ENCODE measurements around the gene COL5A1. TPM values are rescaled to one million over a fixed set of nuclear protein-coding genes. Genes with fewer than 3 reads are reported as not detected.

The COL5A1 gene
- total RNA-seq, 6 experiments from 2014 or later: 196 to 308 (median 225) TPM

GRCh38 chr9:134759913-134760312, 118.3 kb downstream of the COL5A1 start:
- peaks cover 30% of the 10 kb centered on the region for H3K9me3 Mint-ChIP-seq
- H3K4me1 Mint-ChIP-seq (ENCODE audit: low read depth): no peaks in the 10 kb centered on the region
- DNase-seq: no peak
- peaks cover 60% of the 10 kb centered on the region for H3K27me3 Mint-ChIP-seq (ENCODE audit: insufficient read depth)
- TF ChIP-seq CTCF (IDR thresholded peaks at IDR 0.05): no peak
- H3K4me3 Mint-ChIP-seq: no peak overlapping the region
- H3K36me3 Mint-ChIP-seq (ENCODE audit: low read depth): peaks cover 53% of the 10 kb centered on the region
- H3K27ac Mint-ChIP-seq: no peak overlapping the region; the same call in 1 of the 2 replicates

GRCh38 chr9:134760750-134761420, 119.3 kb downstream of the COL5A1 start:
- no peaks in the 10 kb centered on the region for H3K4me1 Mint-ChIP-seq (ENCODE audit: low read depth)
- H3K4me3 Mint-ChIP-seq: peak overlapping the region; percentile 11; the same call in 1 of the 2 replicates
- peak overlapping the region; percentile 66 for H3K27ac Mint-ChIP-seq
- peaks cover 30% of the 10 kb centered on the region for H3K9me3 Mint-ChIP-seq
- TF ChIP-seq CTCF (IDR thresholded peaks at IDR 0.05): no peak
- peaks cover 58% of the 10 kb centered on the region for H3K27me3 Mint-ChIP-seq (ENCODE audit: insufficient read depth)
- DNase-seq: no peak
- peaks cover 45% of the 10 kb centered on the region for H3K36me3 Mint-ChIP-seq (ENCODE audit: low read depth)

GRCh38 chr9:134764473-134765269, 123.1 kb downstream of the COL5A1 start:
- no peak for DNase-seq
- peaks cover 44% of the 10 kb centered on the region for H3K36me3 Mint-ChIP-seq (ENCODE audit: low read depth)
- H3K9me3 Mint-ChIP-seq: peaks cover 24% of the 10 kb centered on the region
- peak overlapping the region; percentile 18; the same call in 1 of the 2 replicates for H3K27ac Mint-ChIP-seq
- H3K4me1 Mint-ChIP-seq (ENCODE audit: low read depth): peaks cover 20% of the 10 kb centered on the region
- peaks cover 51% of the 10 kb centered on the region for H3K27me3 Mint-ChIP-seq (ENCODE audit: insufficient read depth)
- TF ChIP-seq CTCF (IDR thresholded peaks at IDR 0.05): no peak
- no peak overlapping the region for H3K4me3 Mint-ChIP-seq

GRCh38 chr9:134765785-134766184, 124.2 kb downstream of the COL5A1 start:
- Mint-ChIP-seq H3K36me3 (ENCODE audit: low read depth) (peaks cover 37% of the 10 kb centered on the region), H3K27me3 (ENCODE audit: insufficient read depth) (peaks cover 42% of the 10 kb centered on the region), H3K4me1 (ENCODE audit: low read depth) (peaks cover 20% of the 10 kb centered on the region), H3K4me3 (no peak overlapping the region), H3K9me3 (peaks cover 20% of the 10 kb centered on the region), H3K27ac (no peak overlapping the region)
- TF ChIP-seq CTCF (IDR thresholded peaks at IDR 0.05): no peak
- no peak for DNase-seq

GRCh38 chr9:134766587-134766986, 125.0 kb downstream of the COL5A1 start:
- Mint-ChIP-seq H3K27ac (peak overlapping the region; percentile 43; the same call in 1 of the 2 replicates), H3K4me3 (no peak overlapping the region)
- TF ChIP-seq CTCF (IDR thresholded peaks at IDR 0.05): no peak

More at GRCh38 chr9:134766587-134766986, 125.0 kb downstream of the COL5A1 start:
- Mint-ChIP-seq H3K36me3 (ENCODE audit: low read depth) (peaks cover 32% of the 10 kb centered on the region), H3K9me3 (peaks cover 12% of the 10 kb centered on the region; the same call in 1 of the 2 replicates), H3K27me3 (ENCODE audit: insufficient read depth) (peaks cover 38% of the 10 kb centered on the region), H3K4me1 (ENCODE audit: low read depth) (peaks cover 23% of the 10 kb centered on the region)
- DNase-seq: no peak
